HG03442 (cell line): ENCODE results near the gene WWOX.

ENCODE experiments used
- ATAC-seq: cut with Tn5 transposase; IDR thresholded peaks from one replicate; pipeline ENCODE4 v1.9.1; 2021; ENCODE audit warnings: mild to moderate bottlenecking, moderate library complexity; ENCODE audit not compliant: unreplicated experiment

The WWOX gene

DNA sequence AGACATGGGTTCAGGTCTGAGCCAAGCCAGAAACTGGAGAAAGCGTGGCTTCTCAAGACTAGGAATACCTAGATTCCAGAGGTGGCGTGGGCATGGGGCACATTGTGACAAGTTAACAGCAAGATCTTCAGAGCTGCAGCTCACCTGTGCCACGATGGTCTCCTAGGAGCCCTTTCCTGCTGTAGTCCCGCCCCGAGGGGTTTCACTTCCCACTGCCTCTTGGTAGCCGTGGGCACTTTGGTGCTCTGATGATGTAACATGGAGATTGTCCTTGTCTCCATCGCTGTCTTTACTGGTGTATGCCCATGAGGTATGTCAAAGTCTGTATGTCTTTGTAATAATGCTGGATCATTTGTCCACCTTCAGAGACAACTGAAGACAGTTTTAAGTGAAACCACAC is 89.7 kb downstream of the WWOX start:
- no peak for ATAC-seq

- ATAC-seq = no peak
Measured at GRCh38 chr16:78192734-78193488, 93.5 kb downstream of the WWOX start.

DNA sequence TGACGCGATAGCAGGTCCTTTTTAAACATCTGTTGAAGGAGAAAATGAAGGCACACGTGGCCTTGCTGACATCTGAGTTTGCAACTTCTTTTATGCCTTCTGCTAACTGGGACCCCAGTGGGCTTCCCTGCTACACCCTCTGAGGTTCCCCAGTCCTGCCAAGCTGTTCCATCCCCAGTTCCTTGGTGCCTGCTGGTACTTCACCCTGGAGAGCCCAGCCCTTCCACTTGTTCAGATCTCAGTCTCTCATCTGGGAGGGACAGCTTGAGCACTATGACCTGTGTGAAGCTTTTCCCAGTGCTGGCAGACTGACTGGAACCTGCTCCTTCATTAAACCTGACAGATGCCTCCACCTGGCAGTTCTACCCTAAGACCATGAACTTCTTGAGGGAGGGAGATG is 95.5 kb downstream of the WWOX start:
- ATAC-seq = no peak

- no peak for ATAC-seq
Measured at GRCh38 chr16:78195797-78196196, 96.3 kb downstream of the WWOX start.

- ATAC-seq = no peak
Measured at GRCh38 chr16:78196502-78196901, 97.0 kb downstream of the WWOX start.

- ATAC-seq = no peak
Measured at GRCh38 chr16:78198288-78198687, 98.8 kb downstream of the WWOX start.

GRCh38 chr16:78199325-78200022 is 100.0 kb downstream of the WWOX start:
- no peak for ATAC-seq

- ATAC-seq = no peak
Measured at GRCh38 chr16:78200023-78200389, 100.6 kb downstream of the WWOX start.

- no peak for ATAC-seq
Measured at GRCh38 chr16:78200623-78201096, 101.2 kb downstream of the WWOX start.

DNA sequence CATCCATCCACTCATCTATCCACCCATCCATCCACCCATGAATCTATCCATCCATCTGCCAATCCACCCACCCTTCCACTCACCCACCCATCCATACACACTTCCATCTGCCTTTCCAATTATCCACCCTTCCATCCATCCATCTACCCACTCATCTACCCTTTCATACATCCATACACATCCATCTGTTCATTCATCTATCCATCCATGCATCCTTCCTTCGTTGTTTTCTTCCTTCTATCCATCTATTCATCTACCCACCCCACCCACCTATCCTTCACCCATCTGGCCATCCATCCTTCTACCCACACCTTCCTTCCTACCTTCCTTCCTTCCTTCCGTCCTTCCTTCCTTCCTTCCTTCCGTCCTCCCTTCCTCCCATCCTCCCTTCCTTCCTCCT is 106.1 kb downstream of the WWOX start:
- no peak for ATAC-seq

- ATAC-seq = no peak
Measured at GRCh38 chr16:78206623-78207223, 107.3 kb downstream of the WWOX start.

- no peak for ATAC-seq
Measured at GRCh38 chr16:78209951-78210661, 110.7 kb downstream of the WWOX start.

- no peak for ATAC-seq
Measured at GRCh38 chr16:78211020-78211599, 111.7 kb downstream of the WWOX start.

- no peak for ATAC-seq
Measured at GRCh38 chr16:78211946-78212345, 112.5 kb downstream of the WWOX start.

GRCh38 chr16:78212674-78213073 is 113.2 kb downstream of the WWOX start:
- ATAC-seq = no peak

DNA sequence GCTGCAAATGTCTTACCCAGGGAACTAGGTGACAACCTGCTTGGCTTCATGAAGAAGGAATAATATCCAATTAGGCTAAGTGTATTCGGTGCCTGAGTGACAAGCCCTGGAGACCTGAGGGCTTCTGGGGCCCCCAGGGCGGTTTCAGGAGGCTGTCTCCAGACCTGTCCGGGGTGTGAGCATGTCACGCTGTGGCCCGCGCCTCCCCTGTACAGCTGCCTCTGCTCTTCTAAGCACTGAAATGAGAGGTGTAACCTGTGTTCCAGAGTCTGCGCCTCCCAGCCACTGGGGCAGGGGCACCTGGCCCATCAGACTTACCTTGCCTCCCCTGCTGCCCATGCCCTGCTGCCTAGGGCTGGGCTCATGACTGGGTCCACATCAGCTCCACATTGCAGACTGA is 114.3 kb downstream of the WWOX start:
- ATAC-seq = no peak

GRCh38 chr16:78215222-78215621 is 115.8 kb downstream of the WWOX start:
- ATAC-seq = no peak

DNA sequence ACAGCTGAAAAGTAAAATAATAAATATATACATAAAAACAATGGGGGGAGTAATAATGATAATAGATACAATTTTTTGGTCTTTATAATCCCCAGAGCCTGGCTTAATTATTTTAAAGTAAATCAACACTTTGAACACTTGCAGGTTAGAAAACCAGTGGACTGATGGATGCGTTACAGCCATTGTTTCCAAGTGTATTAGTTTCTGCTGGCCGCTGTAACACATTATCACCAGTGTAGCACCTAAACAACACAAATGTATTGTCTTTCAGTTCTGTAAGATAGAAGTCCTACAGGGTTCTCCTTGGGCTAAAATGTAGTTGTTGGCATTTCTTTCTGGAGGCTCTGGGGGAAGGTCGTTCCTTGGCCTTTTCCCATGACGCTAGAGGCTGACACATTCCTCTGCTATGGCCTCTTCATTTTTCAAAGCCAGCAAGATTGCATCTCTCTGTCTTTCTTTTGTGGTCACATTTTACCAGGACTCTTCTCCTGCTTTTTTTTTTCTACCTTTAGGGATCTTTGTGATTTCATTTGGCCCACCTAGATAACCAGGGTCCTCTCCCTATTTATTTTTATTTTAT is 116.8 kb downstream of the WWOX start:
- no peak for ATAC-seq

GRCh38 chr16:78217276-78217675 is 117.8 kb downstream of the WWOX start:
- ATAC-seq = no peak

GRCh38 chr16:78218279-78218678 is 118.8 kb downstream of the WWOX start:
- no peak for ATAC-seq
